ENCODE results near the gene KRTAP3-2.

Gene KRTAP3-2

DNA sequence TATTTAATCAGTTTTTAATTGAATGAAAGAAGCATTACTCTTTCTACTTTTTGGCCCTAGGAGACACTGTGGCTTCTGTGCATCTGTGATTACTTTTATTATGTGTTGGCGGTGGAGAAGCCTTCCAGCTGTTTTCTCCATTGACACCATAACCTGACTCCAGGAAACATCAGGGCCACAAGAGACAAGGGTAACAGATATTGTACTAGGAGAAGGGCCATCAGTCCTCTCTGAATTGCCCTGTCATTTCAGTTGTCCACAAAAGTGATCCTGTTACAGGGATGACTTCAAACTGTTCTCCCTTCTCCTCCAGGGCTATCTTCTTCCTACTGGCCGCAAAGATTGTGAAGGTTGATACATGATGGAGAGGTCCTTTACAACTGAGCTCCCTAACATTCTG is 47.6 kb downstream of the KRTAP3-2 start:
- H3K4me3 ChIP-seq (ENCODE audit: insufficient read depth, low read depth, low read length): no peak overlapping the region
- no peak overlapping the region for H3K27ac ChIP-seq (ENCODE audit: insufficient read depth, low read depth, low read length, poor library complexity, severe bottlenecking)
- 100% methylated on average over 1 to 2 of the region's 2 CpGs for WGBS, 2 experiments
- H3K36me3 ChIP-seq (ENCODE audit: control insufficient read depth, insufficient read depth, low read length): no peaks in the 10 kb centered on the region
- no peaks in the 10 kb centered on the region for H3K27me3 ChIP-seq (ENCODE audit: control insufficient read depth, insufficient read depth, low read length, poor library complexity, severe bottlenecking)
- no peaks in the 10 kb centered on the region for H3K9me3 ChIP-seq (ENCODE audit: control insufficient read depth, low read length)
- no peaks in the 10 kb centered on the region for H3K4me1 ChIP-seq (ENCODE audit: control insufficient read depth, insufficient read depth, low read length)

DNA sequence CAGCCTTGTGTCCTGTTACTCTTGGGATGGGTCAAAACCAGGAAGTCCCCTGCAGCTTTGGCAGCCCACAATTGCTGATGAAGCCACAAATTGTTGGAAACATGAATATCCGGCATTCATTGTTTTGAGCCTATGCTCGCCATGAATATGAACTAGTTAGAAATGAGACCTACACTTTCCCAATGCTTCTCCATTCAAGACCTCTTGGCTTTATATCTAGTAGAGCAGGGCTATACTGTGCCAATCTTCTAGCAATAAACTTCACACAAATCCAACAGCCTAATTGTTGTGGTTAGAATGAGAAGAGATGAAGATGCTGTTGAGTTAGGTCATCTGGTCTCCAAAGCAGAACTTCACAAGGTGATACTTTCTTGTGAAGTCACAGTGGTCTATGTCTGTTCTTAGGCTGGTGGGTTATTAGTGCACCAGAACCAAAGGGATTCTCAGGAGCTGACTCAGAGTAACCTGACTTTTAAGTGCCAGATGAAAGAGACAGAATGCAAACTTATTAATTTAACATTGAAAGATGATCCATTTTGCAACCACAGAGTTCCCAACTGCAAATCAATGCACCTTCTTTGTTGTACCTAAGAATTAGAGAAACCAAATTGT is 48.6 kb downstream of the KRTAP3-2 start:
- Histone ChIP-seq H3K36me3 (ENCODE audit: control insufficient read depth, insufficient read depth, low read length) (no peaks in the 10 kb centered on the region), H3K27me3 (ENCODE audit: control insufficient read depth, insufficient read depth, low read length, poor library complexity, severe bottlenecking) (no peaks in the 10 kb centered on the region), H3K4me1 (ENCODE audit: control insufficient read depth, insufficient read depth, low read length) (no peaks in the 10 kb centered on the region), H3K27ac (ENCODE audit: insufficient read depth, low read depth, low read length, poor library complexity, severe bottlenecking) (no peak overlapping the region), H3K9me3 (ENCODE audit: control insufficient read depth, low read length) (no peaks in the 10 kb centered on the region), H3K4me3 (ENCODE audit: insufficient read depth, low read depth, low read length) (no peak overlapping the region)
- WGBS, 2 experiments: 94 to 96% methylated on average over 2 of the region's 2 CpGs

DNA sequence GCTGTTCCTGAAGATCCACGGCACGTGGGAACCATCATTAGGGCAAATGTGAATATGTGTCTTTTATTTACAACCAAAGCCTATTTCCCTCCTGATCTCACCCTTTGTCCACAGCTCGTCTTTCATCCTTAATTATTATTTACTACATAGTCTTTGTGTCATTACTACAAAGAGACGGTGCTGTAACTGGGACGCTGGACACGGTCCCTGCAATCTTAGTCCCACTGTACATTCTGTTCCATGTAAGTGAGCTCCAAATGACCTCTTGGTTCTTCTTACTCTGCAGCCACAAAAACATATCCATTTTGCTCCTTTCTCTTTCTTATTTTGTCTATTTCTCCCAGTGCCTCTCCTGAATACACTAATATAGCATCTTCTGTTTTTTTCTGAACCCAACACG is 49.5 kb downstream of the KRTAP3-2 start:
- 95 to 97% methylated on average over 7 of the region's 7 CpGs for WGBS, 2 experiments
- no peaks in the 10 kb centered on the region for H3K4me1 ChIP-seq (ENCODE audit: control insufficient read depth, insufficient read depth, low read length)
- H3K36me3 ChIP-seq (ENCODE audit: control insufficient read depth, insufficient read depth, low read length): no peaks in the 10 kb centered on the region
- no peaks in the 10 kb centered on the region for H3K9me3 ChIP-seq (ENCODE audit: control insufficient read depth, low read length)
- no peak overlapping the region for H3K27ac ChIP-seq (ENCODE audit: insufficient read depth, low read depth, low read length, poor library complexity, severe bottlenecking)
- H3K4me3 ChIP-seq (ENCODE audit: insufficient read depth, low read depth, low read length): no peak overlapping the region
- H3K27me3 ChIP-seq (ENCODE audit: control insufficient read depth, insufficient read depth, low read length, poor library complexity, severe bottlenecking): no peaks in the 10 kb centered on the region

DNA sequence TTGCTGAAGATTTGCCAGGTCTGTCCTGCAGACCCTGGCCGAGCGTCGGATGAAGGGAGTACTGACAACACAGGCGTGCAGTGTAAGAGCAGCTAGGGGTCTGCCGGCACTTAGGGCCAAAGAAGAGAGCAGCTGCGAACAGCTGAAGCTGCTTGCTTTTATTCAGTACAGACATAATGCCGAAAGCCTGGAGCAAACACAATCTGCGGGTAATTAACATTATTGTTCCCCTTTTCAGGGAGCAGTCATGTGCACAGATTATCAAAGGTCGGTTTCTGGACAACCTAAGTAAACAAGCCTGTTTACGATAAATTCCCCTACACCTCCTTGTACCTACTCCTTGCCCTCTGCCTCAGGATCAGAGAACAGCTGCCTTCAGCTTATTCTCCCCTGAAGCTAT is 50.3 kb downstream of the KRTAP3-2 start:
- Histone ChIP-seq H3K27me3 (ENCODE audit: control insufficient read depth, insufficient read depth, low read length, poor library complexity, severe bottlenecking) (no peaks in the 10 kb centered on the region), H3K4me3 (ENCODE audit: insufficient read depth, low read depth, low read length) (no peak overlapping the region), H3K27ac (ENCODE audit: insufficient read depth, low read depth, low read length, poor library complexity, severe bottlenecking) (no peak overlapping the region), H3K4me1 (ENCODE audit: control insufficient read depth, insufficient read depth, low read length) (no peaks in the 10 kb centered on the region), H3K9me3 (ENCODE audit: control insufficient read depth, low read length) (no peaks in the 10 kb centered on the region), H3K36me3 (ENCODE audit: control insufficient read depth, insufficient read depth, low read length) (no peaks in the 10 kb centered on the region)
- WGBS, 2 experiments: 73 to 81% methylated on average over 10 of the region's 10 CpGs

Measured in ectodermal cell (in vitro differentiated cells).